Activated CD4-positive, alpha-beta memory T cell treated with anti-CD3 and anti-CD28 coated beads, Interleukin-2, amount 10 ng/mL, durations not matched to agents 7 days and 5 days (primary cell): Measurements from ENCODE around the gene ZNF468. TPM values are rescaled to one million over a fixed set of nuclear protein-coding genes. Genes with fewer than 3 reads are reported as not detected.
"Not testable (repeated sequence)": the region's sequence is repeated elsewhere in the genome, so short reads cannot be mapped to it uniquely, and the experiment has no call there.

ENCODE experiments used
- CTCF ChIA-PET: fragments of 350-600 bp; sonication (Branson Sonifier 250); formaldehyde crosslinking; loops from one replicate; lab custom pipeline; 2021; ENCODE audit warnings: antibody characterized with exemption, inconsistent platforms; lab: Charles Lee
- POLR2A ChIA-PET: fragments of 350-600 bp; sonication (Branson Sonifier 250); formaldehyde crosslinking; loops from one replicate; lab custom pipeline; 2021; ENCODE audit warnings: antibody characterized with exemption; lab: Charles Lee
- DNase-seq: peaks from one replicate; pipeline ENCODE4 v3.0.0-alpha.2; 2020
- H3K27ac Mint-ChIP-seq: one replicate; pipeline ENCODE4 v1.8.0; 2021; ENCODE audit warnings: mild to moderate bottlenecking, mixed read lengths
- H3K27me3 Mint-ChIP-seq: one replicate; pipeline ENCODE4 v1.8.0; 2021; ENCODE audit warnings: mixed read lengths
- H3K36me3 Mint-ChIP-seq: one replicate; pipeline ENCODE4 v1.8.0; 2021; ENCODE audit warnings: low read depth, mixed read lengths
- H3K4me1 Mint-ChIP-seq: one replicate; pipeline ENCODE4 v1.8.0; 2021; ENCODE audit warnings: mixed read lengths
- H3K4me3 Mint-ChIP-seq: one replicate; pipeline ENCODE4 v1.8.0; 2021; ENCODE audit warnings: mild to moderate bottlenecking, mixed read lengths
- H3K9me3 Mint-ChIP-seq: one replicate; pipeline ENCODE4 v1.8.0; 2021; ENCODE audit warnings: mixed read lengths
- total RNA-seq, 2 experiments: library from RNA; stranded (reverse); gene quantifications; one replicate each; pipeline ENCODE4 v1.2.3, GENCODE V29; 2021

ZNF468 gene
- total RNA-seq, 2 experiments from 2014 or later: 16.0 to 16.4 TPM

- no peak overlapping the region for H3K4me3 Mint-ChIP-seq
- no peaks in the 10 kb centered on the region for H3K27me3 Mint-ChIP-seq
- POLR2A ChIA-PET: no interaction called here
- peaks cover 4% of the 10 kb centered on the region for H3K36me3 Mint-ChIP-seq
- no peaks in the 10 kb centered on the region for H3K4me1 Mint-ChIP-seq
- H3K9me3 Mint-ChIP-seq: peaks cover 52% of the 10 kb centered on the region
- DNase-seq: no peak
- CTCF ChIA-PET: no interaction called here
- no peak overlapping the region for H3K27ac Mint-ChIP-seq
Observed at GRCh38 chr19:52871466-52871865, 14.0 kb upstream of the ZNF468 start.

- H3K4me3 Mint-ChIP-seq, DNase-seq, H3K36me3 Mint-ChIP-seq, POLR2A ChIA-PET, H3K4me1 Mint-ChIP-seq, H3K27me3 Mint-ChIP-seq, H3K27ac Mint-ChIP-seq, CTCF ChIA-PET: not testable (repeated sequence)
- H3K9me3 Mint-ChIP-seq: peaks cover 27% of the 10 kb centered on the region
Observed at GRCh38 chr19:52868031-52868430, 10.6 kb upstream of the ZNF468 start.

DNA sequence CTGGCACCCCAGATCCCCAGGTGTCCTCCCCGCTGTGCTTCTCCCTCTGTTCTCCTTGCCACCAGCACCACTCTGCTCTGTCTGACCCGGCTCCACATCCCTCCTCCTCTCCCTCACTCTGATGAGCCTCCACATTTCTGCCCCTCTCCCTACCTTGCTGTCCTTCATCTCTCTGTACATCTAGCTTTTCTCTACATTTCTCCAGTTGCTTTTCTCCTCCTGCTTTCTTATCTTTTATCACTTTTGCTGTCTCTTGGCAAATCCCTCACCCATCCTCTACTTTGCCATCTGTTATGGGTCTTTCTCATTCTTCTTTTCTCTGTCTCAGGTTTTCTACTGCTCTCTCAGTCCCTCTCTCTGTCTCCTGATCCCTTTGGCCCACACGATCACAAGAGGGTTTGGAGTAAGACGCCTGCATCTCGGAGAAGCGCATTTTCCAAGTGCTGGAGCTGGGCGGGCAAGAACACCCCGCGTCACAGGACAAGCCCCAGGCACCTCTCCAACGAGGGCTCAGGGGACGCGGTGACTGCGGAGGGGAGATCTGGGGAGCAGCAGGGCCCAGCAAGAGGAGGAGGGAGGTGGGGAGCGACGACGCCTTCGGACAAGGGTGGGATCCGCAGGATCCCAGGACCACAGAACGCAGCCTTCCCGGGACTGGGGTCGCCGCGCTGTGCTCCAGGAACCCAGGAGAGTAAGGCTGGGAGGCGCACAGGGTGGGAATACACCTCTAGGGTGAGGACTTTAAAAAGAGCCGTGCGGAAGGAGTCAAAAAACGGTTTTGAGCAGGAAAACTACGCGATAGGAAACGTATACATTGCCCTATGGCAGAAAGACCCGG is 660 bp downstream of the ZNF468 start:
- Mint-ChIP-seq H3K9me3 (peaks cover 29% of the 10 kb centered on the region), H3K27ac (peak overlapping the region; percentile 82), H3K36me3 (peaks cover 57% of the 10 kb centered on the region), H3K4me1 (peaks cover 28% of the 10 kb centered on the region), H3K4me3 (peak overlapping the region; percentile 93)
- CTCF ChIA-PET, DNase-seq, H3K27me3 Mint-ChIP-seq: not testable (repeated sequence)
- POLR2A ChIA-PET: interaction anchor here (1.0 kb wide), 1 partner anchor 105 kb away, joined by 4 read pairs; no protein-coding TSS in a partner anchor

DNA sequence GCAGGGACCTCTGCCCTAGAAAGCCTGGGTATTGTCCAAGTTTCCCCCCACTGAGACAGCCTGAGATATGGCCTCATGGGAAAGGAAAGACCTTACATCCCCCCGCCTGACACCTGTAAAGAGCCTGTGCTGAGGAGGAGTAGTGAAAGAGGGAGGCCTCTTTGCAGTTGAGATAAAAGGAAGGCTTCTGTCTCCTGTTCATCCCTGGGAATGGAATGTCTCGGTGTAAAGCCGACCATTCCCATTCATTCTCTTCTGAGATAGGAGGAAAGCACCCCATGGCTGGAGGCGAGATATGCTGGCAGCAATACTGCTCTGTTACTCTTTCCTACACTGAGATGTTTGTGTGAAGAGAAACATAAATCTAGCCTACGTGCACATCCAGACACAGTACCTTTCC is 10.1 kb downstream of the ZNF468 start:
- H3K9me3 Mint-ChIP-seq: peaks cover 46% of the 10 kb centered on the region
- CTCF ChIA-PET, H3K4me3 Mint-ChIP-seq, H3K27me3 Mint-ChIP-seq, H3K4me1 Mint-ChIP-seq, DNase-seq, POLR2A ChIA-PET, H3K27ac Mint-ChIP-seq: not testable (repeated sequence)
- peaks cover 97% of the 10 kb centered on the region for H3K36me3 Mint-ChIP-seq

- Mint-ChIP-seq H3K9me3 (peaks cover 72% of the 10 kb centered on the region), H3K36me3 (peaks cover 94% of the 10 kb centered on the region)
- H3K4me1 Mint-ChIP-seq, H3K27me3 Mint-ChIP-seq, POLR2A ChIA-PET, CTCF ChIA-PET, H3K27ac Mint-ChIP-seq, DNase-seq, H3K4me3 Mint-ChIP-seq: not testable (repeated sequence)
Observed at GRCh38 chr19:52840825-52841465, 16.5 kb downstream of the ZNF468 start.

DNA sequence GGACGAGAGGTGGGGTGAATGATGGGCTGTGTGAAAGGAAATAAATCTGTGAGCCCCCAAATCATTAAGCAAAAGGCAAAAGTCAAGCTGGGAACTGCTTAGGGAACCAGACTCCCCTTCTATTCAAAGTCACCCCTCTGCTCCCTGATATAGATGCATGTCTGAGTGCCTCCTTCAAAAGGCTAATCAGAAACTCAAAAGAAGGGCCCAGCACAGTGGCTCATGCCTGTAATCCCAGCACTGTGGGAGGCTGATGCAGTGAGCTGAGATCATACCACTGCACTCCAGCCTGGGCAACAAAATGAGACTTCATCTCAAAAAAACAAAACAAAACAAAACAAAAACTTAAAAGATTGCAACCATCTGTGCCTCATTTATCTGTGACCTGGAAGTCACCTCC is 23.1 kb downstream of the ZNF468 start:
- H3K27ac Mint-ChIP-seq, H3K27me3 Mint-ChIP-seq, CTCF ChIA-PET, POLR2A ChIA-PET, H3K4me3 Mint-ChIP-seq, H3K4me1 Mint-ChIP-seq, DNase-seq: not testable (repeated sequence)
- H3K36me3 Mint-ChIP-seq: peaks cover 44% of the 10 kb centered on the region
- peaks cover 53% of the 10 kb centered on the region for H3K9me3 Mint-ChIP-seq

- POLR2A ChIA-PET: not testable (repeated sequence)
- peaks cover 39% of the 10 kb centered on the region for H3K36me3 Mint-ChIP-seq
- peaks cover 48% of the 10 kb centered on the region for H3K9me3 Mint-ChIP-seq
Observed at GRCh38 chr19:52833541-52833940, 23.9 kb downstream of the ZNF468 start.

GRCh38 chr19:52829866-52830265 is 27.6 kb downstream of the ZNF468 start:
- H3K4me3 Mint-ChIP-seq, POLR2A ChIA-PET, H3K4me1 Mint-ChIP-seq, H3K27ac Mint-ChIP-seq, DNase-seq, CTCF ChIA-PET, H3K27me3 Mint-ChIP-seq: not testable (repeated sequence)
- H3K36me3 Mint-ChIP-seq: peaks cover 12% of the 10 kb centered on the region
- H3K9me3 Mint-ChIP-seq: peaks cover 33% of the 10 kb centered on the region

More at GRCh38 chr19:52833541-52833940, 23.9 kb downstream of the ZNF468 start:
- H3K4me1 Mint-ChIP-seq, H3K27ac Mint-ChIP-seq, DNase-seq, CTCF ChIA-PET, H3K27me3 Mint-ChIP-seq, H3K4me3 Mint-ChIP-seq: not testable (repeated sequence)

DNA sequence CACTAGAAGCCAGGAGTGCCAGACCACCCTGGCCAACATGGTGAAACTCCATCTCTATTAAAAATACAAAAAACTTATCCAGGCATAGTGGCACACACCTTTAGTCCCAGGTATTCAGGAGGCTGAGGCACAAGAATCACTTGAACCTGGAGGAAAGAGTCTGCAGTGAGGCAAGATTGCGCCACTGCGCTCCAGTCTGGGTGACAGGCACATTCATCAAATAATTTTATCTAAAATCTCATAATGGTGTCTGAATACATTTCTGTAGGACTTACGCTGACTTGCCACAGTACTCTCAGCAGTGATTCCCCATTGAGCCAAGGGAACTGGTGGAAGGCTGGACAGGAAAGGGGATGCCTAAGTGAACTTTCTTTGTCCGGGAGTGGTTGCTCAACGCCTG is 31.7 kb downstream of the ZNF468 start:
- ChIA-PET POLR2A (no interaction called here), CTCF (no interaction called here)
- Mint-ChIP-seq H3K27ac (no peak overlapping the region), H3K27me3 (no peaks in the 10 kb centered on the region), H3K4me3 (no peak overlapping the region), H3K4me1 (peaks cover 9% of the 10 kb centered on the region), H3K36me3 (peaks cover 19% of the 10 kb centered on the region), H3K9me3 (peaks cover 31% of the 10 kb centered on the region)
- DNase-seq: no peak

DNA sequence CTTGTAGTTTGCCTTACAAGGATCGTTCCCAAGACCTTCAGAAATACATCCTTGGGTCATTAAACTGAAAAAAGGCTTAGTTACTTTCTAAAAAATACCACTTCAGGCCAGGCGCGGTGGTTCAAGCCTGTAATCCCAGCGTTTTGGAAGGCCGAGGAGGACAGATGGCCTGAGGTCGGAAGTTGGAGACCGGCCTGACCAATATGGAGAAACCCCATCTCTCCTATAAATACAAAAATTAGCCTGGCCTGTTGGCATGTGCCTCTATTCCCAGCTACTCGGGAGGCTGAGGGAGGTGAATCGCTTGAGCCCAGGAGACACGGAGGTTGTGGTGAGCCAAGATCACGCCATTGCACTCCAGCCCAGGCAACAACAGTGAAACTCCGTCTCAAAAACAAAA is 33.7 kb downstream of the ZNF468 start:
- Mint-ChIP-seq H3K9me3 (peaks cover 32% of the 10 kb centered on the region), H3K4me3 (no peak overlapping the region), H3K27me3 (no peaks in the 10 kb centered on the region), H3K36me3 (peaks cover 31% of the 10 kb centered on the region), H3K4me1 (peaks cover 18% of the 10 kb centered on the region), H3K27ac (no peak overlapping the region)
- POLR2A ChIA-PET: no interaction called here
- DNase-seq: no peak
- CTCF ChIA-PET: no interaction called here

DNA sequence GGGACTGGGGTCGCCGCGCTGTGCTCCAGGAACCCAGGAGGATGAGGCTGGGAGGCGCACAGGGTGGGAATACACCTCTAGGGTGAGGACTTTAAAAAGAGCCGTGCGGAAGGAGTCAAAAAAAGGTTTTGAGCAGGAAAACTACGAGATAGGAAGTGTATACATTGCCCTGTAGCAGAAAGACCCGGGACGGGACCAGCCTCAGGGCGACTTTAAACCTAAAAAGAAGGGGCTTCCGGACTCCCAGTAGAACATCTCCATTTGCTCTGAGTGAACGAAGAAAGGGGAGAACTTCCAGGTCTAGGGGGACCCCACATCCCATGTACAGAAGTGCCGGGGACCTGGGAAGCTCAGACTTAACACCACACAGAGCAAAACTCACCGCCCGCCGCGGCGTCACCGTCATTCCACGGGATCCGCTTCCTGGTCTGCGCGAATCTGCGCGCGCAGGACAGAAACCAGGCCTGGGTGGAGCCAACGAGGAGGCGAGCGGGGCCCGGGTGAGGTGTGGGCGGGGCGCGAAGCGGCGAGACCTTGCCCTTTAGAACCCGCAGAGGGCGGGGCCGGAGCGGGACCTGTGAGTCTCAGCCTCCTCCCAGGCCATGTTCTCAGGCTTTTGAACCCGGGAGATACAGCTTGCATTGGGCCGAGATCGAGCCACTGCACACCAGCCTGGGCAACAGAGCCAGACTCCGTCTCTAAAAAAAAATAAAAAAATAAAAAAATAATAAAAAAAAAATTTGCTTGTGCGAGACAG is 36.0 kb downstream of the ZNF468 start, which contains the start of gene ZNF28:
TSS of gene ZNF28 (minus strand) at position 430 of the 757 bp plus-strand sequence. CDS start 3,675 bp downstream, outside the sequence.
- POLR2A ChIA-PET: interaction anchor here (0.9 to 1.0 kb wide), 2 partner anchors 34 to 337 kb away, joined by 3 to 4 read pairs; no protein-coding TSS in a partner anchor
- CTCF ChIA-PET, H3K27me3 Mint-ChIP-seq: not testable (repeated sequence)
- peak; percentile 70 for DNase-seq
- Mint-ChIP-seq H3K9me3 (peaks cover 35% of the 10 kb centered on the region), H3K4me1 (peaks cover 18% of the 10 kb centered on the region), H3K4me3 (peak within 1 kb of the TSS; percentile 91), H3K36me3 (peaks cover 53% of the 10 kb centered on the region), H3K27ac (peak within 1 kb of the TSS; percentile 62)

DNA sequence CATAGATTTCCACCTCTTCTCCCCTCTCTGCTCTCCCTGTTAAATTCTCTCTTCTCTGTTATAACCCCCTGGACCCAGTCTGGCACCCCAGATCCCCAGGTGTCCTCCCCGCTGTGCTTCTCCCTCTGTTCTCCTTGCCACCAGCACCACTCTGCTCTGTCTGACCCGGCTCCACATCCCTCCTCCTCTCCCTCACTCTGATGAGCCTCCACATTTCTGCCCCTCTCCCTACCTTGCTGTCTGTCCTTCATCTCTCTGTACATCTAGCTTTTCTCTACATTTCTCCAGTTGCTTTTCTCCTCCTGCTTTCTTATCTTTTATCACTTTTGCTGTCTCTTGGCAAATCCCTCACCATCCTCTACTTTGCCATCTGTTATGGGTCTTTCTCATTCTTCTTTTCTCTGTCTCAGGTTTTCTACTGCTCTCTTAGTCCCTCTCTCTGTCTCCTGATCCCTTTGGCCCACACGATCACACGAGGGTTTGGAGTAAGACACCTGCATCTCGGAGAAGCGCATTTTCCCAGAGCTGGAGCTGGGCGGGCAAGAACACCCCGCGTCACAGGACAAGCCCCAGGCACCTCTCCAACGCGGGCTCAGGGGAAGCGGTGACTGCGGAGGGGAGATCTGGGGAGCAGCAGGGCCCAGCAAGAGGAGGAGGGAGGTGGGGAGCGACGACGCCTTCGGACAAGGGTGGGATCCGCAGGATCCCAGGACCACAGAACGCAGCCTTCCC is 36.8 kb downstream of the ZNF468 start:
- peaks cover 18% of the 10 kb centered on the region for H3K4me1 Mint-ChIP-seq
- H3K27ac Mint-ChIP-seq: peak overlapping the region; percentile 62
- H3K9me3 Mint-ChIP-seq: peaks cover 38% of the 10 kb centered on the region
- H3K27me3 Mint-ChIP-seq, CTCF ChIA-PET: not testable (repeated sequence)
- peak; percentile 26 for DNase-seq
- H3K4me3 Mint-ChIP-seq: peak overlapping the region; percentile 91
- peaks cover 60% of the 10 kb centered on the region for H3K36me3 Mint-ChIP-seq
- POLR2A ChIA-PET: interaction anchor here (0.9 kb wide), 1 partner anchor 35 kb away, joined by 4 read pairs; no protein-coding TSS in a partner anchor
